GM18867 (cell line): ENCODE measurements around the gene RBM20.
A peak's percentile ranks its signal among the peaks of the same experiment; 100 is the strongest.
"Not testable (repeated sequence)": the region's sequence is repeated elsewhere in the genome, so short reads cannot be mapped to it uniquely, and the experiment has no call there.

Experiments
- ATAC-seq: cut with Tn5 transposase; IDR thresholded peaks from one replicate; pipeline ENCODE4 v1.9.1; 2021; ENCODE audit warnings: mild to moderate bottlenecking, moderate library complexity; ENCODE audit not compliant: unreplicated experiment

The RBM20 gene

GRCh38 chr10:110700947-110701616 lies 56.9 kb downstream of the RBM20 start:
- no peak for ATAC-seq

DNA sequence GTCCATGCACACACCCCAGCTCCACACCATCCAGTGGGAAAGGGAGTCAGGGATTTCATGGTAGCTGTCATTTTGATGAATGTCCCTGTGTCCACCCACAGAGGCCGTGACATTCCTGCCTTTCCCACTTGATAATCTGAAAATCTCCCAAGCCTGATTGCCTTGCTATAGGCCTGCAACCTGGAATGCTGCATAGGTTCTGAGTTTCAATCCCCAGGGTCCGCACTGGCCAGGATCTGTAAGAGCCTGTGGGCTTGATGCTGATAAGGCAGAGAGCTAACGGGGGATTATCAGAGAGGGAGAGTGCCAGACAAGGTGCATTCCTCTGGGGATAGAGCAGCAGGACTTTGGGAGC lies 57.5 kb downstream of the RBM20 start:
- ATAC-seq: no peak

- no peak for ATAC-seq
Observed at GRCh38 chr10:110704070-110704469, 59.9 kb downstream of the RBM20 start.

DNA sequence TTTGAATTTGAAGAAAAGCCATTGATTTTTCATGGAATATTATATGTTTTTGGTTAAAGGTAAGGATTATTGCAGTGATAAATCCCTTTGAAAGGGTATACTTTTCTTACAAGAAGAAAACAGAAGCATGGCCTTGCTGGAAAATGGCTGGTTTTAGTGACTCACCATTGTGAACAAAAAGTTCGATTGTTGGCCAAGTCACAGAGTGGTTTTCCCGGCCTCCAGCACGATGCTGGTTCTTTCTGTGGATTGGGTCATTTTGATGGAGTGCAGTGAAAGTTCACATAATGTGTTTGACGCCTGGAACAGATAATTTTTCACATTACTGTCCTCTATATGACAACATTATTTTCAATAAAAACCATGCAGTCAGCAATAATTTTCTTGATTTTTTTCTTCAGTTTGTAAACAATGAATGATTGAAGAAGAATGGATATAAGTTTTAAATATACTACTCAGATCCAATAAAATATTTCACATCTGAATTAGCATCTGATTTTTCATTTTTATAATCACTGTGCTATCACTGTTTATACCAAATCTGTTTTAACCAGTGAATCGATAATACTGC lies 60.9 kb downstream of the RBM20 start:
- ATAC-seq: no peak

DNA sequence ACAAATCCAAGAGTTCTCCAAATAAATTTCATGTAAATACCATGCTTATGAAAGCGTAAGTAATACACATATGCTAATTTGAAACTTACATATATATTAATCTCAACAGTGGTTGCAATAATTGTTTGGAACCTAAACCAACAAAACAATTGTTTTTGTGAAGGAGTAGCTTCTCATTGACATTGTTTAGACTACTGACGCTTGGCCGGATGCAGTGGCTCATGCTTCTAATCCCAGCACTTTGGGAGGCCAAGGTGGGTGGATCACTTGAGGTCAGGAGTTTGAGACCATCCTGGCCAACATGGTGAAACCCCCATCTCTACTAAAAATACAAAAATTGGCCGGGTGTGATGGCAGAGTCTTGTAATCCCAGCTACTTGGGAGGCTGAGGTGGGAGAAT lies 61.5 kb downstream of the RBM20 start:
- not testable (repeated sequence) for ATAC-seq

GRCh38 chr10:110706690-110707098 lies 62.6 kb downstream of the RBM20 start:
- no peak for ATAC-seq

GRCh38 chr10:110708776-110709443 lies 64.8 kb downstream of the RBM20 start:
- ATAC-seq: no peak

DNA sequence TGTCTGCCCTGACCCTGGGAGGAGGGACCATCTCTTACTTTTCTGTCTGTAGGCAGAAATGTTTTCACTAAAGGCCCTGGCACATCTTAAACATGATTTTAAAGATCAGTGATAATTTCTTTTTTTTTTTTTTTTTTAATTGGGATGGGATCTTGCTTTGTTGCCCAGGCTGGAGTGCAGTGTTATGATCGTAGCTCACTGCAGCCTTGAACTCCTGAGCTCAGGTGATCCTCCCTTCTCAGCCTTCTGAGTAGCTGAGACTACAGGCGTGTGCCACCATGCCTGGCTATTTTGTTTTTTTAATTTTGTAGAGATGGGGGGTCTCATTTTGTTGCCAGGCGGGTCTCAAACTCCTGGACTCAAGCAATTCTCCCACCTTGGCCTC lies 65.3 kb downstream of the RBM20 start:
- no peak for ATAC-seq

DNA sequence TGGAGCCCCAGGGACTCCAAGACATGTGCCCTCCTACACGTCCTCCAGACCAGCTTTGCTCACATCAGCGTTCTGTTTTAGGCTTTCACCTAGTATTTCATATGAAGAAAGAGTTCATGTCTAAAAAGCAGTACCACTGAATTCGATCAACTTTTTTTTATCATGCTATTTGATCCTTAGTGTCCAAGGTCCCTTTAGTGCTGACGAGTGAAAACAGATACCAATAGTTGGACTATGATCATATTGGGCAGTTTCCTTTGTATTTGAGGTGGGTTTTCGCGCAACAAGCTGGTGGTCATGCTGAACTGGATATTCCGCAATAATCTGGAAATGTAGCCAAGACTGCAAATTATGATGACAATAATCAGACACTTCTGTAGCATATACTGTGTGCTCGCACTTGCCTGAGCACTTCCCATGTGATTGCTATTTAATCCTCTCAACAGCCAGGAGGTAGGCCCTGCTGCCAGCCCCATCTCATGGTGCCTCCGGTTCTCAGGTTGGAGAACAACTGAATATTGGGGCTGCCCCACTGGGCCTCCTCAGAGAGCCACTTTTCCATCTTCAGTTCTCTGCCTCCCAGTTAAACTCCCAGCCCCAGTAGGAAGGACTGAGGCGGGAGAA lies 65.9 kb downstream of the RBM20 start:
- ATAC-seq: no peak

DNA sequence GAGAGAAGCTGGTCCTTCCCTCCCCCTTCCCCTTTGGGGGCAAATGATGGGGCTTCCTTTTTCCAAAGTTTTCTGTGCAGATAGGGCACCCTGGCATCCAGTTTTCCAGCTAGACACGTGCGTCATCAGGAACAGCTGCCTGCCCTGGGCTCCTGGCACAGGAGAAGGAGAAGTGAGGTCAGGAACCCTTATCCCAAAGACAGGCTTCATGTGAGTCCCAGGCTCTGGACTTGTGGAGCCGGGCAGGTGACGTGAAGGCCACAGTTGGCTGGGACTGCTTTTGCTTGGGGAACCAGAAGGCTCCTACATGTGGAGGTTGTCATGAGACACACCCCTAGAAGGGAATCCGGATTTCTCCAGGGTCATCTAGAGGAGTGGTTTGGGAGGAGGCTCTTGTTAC lies 66.5 kb downstream of the RBM20 start:
- no peak for ATAC-seq

DNA sequence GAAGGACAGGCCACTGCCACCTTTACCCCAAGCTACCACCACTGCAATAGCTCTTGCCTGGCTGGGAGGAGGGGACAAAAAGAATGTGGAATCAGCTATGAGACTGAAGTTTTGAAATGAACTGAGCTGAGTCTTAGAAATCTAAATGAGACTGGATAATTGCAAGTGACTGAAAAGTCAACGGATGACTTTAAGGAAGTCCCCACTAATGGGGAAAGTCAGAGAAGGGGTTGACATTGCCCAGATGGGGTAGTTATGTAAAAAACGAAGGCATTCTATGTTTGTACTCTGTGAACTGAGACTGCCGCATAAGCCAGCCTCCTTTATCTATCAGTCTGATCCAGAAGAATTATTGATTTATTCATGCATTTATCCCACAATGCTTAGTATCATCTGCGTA lies 67.2 kb downstream of the RBM20 start:
- no peak for ATAC-seq

DNA sequence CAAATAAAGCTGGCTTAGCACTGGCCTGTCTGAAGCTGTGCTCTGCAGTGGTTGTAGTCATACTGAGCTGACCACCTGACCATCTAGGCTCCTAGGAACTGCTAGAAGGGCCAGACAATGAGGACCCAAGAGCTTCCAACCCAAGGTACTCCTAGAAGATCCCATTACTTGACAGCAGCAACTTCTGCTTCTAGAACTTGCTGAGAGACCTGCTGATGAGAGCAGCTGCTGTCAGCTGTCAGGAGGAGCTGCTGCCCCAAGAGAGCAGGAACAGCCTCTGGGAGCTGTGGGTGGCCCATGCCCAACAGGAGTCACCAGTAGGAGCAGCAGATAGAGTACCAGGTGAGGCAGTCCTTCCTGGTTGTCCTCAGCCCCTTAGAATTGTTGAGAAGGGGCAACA lies 70.2 kb downstream of the RBM20 start:
- ATAC-seq: no peak

GRCh38 chr10:110717781-110718589 lies 73.8 kb downstream of the RBM20 start:
- no peak for ATAC-seq

GRCh38 chr10:110721406-110722038 lies 77.4 kb downstream of the RBM20 start:
- no peak for ATAC-seq

DNA sequence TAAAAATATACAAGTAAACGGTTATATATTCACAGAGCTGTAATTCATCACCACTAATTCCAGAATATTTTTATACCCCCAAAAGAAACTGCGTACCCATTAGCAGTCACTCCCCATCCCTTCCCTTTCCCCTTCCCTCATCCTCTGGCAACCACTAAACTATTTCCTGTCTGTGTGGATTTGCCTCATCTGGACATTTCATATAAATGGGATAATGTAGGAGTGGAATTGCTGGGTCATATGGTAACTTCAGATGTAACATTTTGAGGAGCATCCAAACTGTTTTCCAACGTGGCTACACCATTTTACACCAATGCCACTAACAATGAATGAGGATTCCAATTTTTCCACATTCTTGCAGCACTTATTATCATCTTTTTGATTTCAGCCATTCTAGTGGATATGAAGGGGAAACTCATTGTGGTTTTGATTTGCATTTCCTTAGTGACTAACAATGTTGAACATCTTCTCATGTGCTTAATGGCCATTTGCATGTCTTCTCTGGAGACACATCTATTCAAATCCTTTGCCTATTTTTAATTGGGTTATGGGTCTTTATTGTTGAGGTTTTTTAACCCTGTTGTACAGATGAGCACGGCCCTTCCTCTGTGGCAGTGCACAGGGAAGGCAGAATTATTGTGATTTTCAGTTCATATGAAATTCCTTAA lies 79.2 kb downstream of the RBM20 start:
- peak; percentile 62 for ATAC-seq

DNA sequence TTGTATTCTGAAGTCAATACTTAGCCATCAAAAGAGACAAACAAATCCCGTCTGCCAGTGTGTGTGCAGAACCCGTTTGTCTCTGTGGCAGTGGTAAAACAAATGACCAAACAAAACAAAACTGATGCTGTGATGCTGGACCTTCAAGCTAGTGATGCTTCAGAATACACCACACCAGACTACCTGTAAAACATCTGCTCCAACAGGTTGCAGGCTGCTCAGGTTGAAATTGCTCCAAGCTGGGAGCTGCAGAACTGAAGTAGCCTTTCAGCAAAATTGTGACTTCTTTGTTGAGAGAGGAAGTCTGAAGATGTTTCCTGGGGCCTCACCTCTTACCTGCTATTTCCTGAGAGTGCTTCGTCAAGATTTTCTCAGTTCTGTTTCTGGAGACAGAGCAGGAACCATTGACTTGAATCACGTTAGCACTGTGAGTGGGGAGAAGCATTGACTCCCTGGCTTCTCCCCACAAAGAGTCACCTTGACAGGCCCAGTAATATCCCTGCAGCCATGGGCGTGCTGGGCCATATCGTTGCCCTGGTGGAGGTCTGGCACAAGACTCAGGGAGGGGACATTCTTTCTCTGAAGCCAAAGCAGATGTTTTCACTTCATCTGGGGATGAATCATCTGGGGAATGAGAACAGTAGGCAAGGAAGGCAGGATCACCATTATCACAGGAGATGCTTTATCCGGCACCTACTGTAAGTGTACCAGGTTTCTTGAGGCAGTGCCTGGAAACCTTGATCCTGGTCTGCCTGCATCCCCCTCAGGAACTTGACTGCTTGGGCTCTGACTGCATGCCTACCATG lies 80.2 kb downstream of the RBM20 start:
- peak; percentile 72 for ATAC-seq

- ATAC-seq: no peak
Observed at GRCh38 chr10:110724937-110725336, 80.8 kb downstream of the RBM20 start.

DNA sequence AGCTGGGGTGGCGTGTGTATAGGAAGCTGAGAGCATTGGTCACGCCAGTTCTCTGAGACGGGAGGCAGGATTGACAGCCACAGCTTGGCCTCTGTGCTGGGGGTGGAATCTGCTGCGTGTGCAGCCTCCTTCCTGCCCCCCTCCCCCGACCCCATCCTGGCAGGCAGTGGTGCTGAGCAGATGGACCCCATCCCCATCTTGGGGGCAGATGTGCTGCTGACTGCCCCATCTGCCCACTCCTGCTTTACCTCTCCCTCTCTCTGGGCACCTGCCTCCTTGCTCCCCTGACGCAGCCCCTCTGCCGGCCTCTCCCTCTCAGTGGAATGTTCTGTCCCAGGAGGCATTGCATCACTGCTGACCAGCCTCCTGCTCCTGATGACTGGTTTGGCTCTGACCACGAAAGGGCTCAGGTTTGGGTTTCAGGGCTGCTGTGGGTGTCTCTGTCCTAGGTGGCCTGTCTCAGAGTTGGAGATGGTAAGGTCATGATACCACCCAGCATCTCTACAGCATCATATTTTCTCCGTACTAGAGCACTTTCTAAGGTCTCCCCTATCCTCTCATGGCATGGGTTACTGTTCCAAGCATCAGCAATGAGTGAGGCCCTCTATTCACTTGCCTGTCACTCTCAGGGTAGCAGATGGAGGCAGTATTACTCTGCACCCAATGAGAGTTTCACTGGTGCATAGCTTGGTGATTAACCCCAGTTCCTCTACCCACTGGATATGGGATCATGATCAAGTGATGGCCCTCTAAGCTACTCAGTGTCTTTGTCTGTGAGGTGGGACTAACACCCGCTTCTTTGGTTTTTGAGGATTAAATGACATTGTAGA lies 81.9 kb downstream of the RBM20 start:
- no peak for ATAC-seq

GRCh38 chr10:110727785-110728184 lies 83.6 kb downstream of the RBM20 start:
- ATAC-seq: not testable (repeated sequence)
